GM21619 (cell line): ENCODE results near the gene RPP25.
A peak's percentile ranks its signal among the peaks of the same experiment; 100 is the strongest.
"Not testable (repeated sequence)": the region's sequence is repeated elsewhere in the genome, so short reads cannot be mapped to it uniquely, and the experiment has no call there.

Experiments
- ATAC-seq: cut with Tn5 transposase; IDR thresholded peaks from one replicate; pipeline ENCODE4 v1.9.1; 2021; ENCODE audit not compliant: unreplicated experiment

RPP25 gene

DNA sequence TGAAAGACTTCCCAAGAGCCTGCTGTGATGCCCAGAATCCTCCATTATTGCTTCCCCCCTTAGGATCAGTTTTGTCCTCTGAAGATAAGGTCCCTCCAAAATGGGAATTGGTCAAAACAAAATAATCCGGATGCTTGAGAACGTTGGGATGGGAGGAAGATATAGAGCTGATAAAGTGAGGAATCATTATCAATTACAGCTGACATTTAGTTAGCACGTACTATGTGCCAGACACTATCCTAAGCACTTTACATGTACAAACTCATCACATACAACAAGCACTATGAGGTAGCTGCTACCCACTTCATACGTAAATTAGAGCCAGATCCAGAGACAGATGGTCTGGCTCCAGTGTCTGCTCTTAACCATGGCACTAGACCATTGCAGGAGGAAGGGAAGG, 6.6 kb upstream of the RPP25 start:
- ATAC-seq, result no peak

DNA sequence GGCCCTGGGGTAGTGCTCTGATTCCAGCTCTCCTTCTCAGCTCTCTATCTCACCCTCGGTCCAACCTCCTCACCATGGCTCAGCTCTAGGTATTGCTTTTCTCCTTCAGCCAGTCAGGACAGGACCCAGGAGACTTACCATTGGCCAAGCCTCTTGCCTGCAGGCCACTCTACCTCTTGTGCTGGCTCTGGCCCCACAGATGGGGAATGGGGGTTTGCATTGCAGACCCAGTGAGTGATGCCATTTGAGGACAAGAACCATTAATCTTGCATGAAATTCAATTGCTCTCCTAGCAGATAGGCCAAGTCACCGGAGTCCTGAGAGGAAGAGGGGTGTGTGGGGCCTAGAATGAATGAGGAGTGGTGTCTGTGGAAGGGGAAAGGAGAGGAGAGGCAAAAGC, 6.1 kb upstream of the RPP25 start:
- ATAC-seq, result no peak

DNA sequence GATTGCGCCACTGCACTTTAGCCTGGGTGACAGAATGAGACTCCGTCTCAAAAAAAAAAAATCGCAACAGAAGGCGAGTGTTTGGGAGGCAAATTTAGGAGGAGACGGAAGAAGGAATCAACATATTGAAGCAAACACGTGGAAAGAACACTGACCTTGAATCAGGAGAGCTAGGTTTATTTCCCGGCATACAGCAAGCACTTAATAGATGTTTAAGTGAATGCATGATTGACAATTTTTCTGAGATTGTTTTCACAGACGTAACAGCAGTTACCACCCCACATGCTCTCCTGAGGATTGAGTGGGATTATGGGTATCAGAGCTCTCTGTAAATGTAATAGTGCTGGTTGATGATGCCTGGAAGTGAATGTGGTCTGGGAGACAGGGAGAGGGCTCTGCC, 5.6 kb upstream of the RPP25 start:
- ATAC-seq, result no peak

DNA sequence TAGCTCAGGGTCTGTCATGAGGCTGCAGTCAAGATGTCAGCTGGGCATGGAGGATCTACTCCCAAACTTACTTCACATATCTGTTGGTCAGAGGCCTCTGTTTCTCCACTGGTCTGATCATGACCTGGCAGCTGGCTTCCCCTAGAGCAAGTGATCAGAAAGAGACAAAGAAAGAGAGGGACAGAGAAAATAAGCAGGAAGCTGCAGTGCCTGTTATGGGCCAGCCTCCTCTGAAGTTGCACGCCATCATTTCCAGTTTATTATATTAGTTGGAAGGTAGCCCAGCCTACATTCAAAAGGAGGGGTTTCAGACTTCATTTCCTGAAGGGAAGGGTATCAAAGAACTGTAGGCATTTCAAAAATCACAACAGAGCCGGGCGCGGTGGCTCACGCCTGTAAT, 5.0 kb upstream of the RPP25 start:
- no peak for ATAC-seq

DNA sequence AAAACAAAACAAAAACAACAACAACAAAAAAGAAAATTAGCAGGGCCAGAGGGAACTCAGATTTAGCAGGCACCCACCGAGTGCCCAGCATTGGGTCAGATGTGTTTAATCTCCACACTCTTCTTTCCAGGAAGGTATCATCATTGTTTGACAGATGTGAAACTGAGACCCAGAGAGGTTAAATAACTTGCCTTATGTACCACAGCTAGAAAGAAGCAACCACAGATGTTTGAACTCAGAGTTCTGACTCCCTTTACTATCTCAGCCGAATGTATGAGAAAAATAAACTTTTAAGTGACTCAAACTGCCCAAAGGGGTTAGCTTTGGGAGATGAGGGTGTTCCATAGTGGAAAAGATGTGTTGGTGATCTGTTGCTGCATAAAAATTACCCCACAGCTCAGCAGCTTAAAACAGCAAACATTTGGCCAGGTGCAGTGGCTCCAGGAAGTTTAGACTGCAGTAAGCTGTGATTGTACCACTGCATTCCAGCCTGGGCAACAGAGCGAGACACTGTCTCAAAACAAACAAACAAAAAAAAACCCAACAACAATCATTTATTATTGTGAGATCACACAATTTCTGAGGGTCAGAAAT, 4.5 kb upstream of the RPP25 start:
- no peak for ATAC-seq

DNA sequence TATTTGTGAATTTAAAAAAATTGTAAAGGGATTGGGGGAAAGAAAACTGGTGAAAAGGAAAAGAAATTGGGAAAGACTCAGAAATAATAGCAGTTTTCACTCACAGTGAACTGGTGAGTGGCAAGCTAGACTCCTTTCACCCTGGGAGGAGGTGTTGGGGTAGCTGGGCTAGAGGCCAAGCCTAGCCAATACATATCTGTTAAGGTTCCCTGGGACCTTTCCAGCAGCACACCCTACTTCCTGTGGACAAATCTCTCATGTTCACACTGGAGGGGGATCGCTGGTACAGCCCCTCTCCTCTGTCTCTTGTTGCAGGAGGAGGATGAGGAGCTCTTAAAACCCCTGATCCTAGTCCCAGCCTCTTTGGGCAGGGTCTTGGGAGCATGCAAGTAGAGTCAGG, 3.7 kb upstream of the RPP25 start:
- no peak for ATAC-seq

DNA sequence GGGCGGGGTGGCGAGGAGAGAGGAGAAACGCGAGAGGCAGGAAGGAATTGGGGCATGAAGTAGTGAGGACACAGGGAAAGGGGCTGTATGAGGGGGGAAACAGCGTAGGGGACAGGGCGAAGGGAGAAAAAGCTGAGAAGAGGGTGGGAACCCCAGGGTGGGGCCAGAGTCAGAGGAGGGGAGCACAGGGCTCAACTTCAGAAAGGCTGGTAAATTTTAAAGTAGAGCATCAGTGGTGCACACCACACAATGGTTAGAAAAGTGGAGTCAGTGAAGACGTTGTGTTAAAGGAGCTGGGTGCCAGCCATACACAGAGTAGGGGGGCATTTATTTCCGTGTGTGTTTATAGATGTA, 3.0 kb upstream of the RPP25 start:
- no peak for ATAC-seq

DNA sequence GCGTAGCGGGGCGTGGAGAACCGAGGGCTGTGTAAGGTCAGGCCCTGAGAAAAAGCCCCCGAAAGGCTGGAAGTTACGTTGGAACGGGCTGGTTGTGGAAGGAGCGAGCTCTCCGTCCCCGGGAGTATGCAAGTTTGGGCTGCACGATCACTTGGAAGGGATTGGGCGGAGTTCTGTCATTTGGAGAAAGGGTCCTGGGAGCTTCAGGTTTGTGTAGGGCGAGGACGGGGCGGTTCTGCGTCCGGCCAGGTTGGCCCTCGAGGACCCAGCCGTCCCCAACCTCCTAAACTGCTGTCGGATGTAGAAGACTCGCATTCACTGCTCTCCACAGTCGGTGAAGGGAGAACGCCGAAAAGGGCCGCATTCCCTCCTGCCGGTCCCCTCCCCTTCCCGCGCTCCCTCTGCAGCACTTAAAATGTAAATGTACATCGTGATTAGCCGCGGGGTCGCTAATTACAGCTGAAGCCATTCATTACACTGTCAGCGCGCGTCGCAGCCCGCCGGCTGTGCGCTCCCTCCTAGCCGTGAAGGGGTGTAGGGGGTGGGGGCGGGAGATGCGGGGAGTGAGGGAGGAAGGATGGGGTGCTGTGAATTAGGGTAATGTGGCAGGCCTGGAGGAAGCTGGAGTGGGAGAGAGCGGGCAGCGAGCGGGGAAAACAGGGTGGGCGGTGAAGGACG, 2.5 kb upstream of the RPP25 start:
- no peak for ATAC-seq

DNA sequence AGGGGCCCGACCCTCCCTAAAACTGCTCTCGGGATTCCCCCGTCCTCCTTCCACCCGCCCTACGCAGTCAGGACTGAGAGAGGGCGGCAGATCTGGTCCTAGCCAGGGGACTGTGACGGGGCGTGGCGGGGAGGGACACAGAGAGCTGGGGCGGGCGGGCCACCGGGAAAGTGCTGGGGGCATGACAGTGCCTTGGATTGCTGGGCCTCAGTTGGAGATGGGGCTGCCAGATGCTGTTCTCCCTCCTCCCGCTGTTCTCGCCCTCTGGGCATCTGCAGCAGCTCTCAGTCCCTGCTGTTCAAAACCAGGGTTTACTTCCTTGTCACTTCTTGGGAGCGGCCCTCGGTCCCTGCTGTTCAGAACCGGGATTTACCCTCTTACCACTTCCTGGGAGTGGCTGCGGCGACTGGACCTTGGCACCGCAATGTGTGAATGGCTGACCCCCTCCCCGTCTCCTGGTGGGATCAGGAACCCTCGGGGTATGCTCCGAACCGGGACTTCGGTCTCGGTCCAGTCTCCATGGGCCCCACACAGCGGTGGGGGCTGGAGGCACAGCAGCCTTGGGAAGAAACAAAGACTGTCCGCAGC, 1.8 kb upstream of the RPP25 start:
- ATAC-seq, result no peak

DNA sequence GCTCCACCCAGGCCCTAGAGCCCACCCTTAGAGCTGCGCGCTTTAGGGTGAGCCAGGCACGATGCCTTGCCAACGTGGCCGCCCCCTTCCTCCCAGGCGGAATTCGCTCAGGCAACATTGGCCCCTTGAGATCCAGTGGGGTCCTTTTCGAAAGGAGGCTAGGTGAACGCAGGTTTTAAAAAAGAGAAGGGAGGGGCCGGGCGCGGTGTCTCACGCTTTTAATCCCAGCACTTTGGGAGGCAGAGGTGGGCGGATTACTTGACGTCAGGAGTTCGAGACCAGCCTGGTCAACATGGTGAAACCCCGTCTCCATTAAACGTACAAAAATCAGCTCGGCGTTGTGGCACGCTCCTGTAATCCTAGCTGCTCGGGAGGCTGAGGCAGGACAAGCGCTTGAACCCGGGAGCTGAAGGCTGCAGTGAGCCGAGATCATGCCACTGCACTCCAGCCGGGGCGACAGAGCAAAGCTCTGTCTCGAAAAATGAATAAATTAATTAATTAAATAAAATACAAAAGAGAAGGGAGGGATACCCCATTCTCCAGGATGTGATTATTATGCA, 984 bp upstream of the RPP25 start:
- ATAC-seq, result no peak

DNA sequence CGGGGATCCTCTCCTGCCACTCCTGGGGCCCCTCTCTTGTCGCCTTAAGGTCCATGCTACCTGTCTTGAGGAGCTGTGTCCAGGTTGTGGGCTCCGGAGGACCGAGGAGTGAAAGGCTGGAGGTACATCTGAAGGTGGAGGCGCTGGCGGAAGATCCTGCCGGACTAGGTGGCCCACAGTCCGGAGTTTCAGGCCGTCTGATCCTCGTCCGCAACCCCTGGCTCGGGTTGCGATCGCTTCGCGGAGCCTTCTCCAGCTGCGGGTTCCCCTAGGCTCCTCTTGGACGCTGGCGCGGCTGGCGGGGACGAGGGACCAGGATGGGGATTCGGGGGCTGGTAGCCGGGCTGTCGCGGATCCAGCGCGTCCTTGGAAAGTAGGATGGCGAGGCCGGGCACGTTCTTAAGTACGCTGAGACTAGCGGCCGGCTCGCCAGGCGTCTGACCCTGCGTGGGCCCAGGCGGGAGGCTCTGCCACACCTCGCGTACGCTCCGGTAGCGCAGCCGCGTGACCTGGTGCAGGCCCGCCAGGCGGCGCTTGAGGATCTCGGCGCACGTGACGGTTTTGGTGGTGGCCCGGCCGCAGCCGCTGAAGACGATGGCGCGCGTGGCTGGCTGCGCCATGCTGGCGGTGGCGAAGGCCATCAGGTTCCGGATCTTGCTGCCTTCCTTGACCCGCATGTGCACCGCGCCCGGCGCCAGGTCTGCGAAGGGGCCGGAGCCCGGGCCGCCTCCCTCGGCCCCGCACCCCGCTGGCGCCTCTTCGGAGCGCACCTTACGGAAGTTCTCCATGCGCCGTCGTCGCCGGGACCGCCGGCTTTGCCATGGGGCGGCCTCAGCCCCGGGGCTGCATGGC, 550 bp downstream of the RPP25 start:
- peak; percentile 31 for ATAC-seq

DNA sequence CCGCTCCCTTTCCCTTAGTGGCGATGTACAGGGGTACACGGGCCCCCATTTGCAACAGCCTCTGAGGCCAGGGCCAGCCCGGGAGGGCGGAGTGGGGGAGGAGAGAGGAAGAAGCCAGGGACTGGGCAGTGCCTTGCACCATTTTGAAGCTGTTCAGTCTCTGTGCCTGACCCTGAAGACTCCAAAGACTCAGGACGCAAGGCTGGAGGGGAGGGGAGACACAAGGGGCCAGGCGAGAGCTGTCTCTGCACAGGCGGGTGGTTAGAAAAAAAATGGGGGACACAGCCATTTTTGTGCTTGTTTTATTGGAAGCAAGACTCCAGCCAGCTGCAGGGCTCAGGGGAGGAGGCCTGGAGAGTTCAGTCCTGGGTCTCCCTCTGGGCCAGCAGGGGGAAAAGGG, 1.6 kb downstream of the RPP25 start:
- ATAC-seq, result no peak

DNA sequence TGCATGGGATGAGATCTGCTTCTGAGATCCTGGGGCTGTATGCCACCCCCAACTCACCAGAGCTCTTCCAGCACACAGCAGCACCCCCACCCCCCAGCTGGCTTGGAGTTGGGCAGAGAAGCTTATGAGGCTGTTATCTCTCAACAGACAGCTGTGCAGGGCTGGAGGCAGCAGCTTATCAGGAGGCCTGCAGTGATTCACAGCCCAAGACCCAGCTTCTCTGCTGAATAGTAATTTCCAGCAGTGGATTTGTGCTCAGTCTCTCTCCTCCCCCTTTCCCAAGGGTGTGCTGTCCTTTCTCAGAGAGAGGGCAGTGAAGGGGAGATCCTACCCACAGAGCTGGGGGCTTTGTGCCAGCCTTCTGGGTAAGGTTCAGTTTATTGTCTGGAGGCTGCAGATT, 2.1 kb downstream of the RPP25 start:
- ATAC-seq, result no peak

DNA sequence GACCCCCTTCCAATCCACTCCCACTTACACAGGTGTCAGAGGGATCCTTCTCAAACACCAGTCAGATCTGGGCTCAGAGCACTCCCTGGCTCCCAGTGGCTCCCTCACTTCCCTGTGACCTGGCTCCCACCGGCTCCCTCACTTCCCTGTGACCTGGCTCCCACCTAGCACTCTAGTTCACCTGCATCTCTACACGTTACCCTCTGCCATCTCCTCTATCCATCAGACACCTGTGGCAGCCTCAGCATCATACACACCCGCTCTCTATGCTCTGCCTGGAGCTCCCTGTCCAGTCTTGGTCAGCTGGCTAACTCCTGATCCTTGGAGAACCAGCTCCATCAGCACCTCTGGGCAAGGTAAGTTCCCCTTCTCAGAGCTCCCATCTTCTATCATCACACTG, 5.6 kb downstream of the RPP25 start:
- ATAC-seq, result no peak

DNA sequence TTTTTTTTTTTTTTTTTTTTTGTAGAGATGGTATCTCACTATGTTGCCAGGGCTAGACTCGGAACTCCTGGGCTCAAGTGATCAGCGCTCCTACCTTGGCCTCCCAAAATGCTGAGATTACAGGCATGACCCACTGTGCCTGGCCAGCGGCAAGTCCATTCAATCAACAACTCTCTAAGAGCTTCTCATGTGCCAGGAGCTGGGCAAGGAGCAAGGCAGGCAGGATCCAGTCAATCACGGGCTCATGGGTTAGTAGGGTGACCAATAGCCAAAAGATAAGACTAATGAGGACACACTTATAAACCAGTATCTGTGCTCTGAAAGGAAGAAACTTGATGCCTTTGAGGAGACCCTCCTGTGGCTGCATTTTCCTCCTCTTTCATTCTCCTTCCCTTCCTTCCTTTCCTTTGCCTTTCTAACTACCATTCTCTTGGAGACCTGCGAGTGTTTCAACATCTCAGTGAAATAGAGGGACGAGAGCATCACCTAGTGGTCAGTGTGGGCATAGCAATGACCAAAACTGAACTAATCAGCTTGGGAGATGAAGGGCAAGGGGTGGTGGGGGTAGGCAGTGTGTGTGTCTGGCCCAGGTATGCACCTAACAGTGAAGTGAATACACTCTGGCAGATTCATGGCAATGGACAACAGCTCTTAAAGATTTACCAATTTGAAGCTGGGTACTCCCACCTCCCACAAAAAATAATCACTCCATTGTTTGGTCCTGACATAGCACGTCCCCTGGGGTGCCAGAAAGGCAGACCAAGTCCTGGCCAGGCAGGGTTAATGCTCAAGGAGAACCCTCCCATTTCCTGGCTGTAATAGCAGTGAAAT, 6.3 kb downstream of the RPP25 start:
- ATAC-seq, result no peak

DNA sequence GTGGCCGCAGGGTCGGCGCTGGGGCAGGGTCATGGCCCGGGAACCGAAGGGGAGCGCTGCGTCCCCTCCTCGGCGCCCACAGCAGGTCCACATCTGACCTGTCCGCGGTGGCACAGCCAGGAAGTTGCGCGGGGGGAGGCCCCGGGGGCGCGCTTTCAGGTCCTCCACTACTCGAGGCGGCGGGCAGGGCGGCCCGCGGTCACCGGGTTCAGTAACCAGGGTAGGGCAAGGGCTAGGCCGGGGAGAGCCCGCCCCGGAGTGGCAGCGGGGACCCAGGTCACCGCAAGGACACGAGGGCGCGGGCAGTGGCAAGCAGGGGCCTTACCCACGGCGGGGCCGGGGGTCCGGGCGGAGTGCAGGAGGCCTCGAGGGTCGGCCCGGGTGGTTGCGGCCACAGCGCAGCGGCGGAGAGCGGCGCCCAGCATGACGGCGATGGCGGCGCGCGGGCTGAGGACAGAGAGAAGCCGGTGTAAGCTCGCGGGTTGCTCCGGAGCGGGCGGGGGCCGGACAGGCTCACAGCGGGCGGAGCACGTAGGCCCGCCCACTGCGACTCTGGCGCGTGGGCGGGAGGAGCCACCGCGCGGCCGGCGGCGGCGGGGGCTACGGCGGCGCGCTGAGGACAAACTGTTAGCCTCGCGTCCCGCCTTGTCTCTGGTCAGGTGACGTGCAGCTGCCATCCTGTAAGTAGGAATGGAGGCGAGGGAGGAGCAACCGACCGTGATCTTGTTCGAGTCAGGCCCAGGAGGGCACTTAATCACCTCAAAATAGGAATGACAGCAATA, 18.8 kb downstream of the RPP25 start, which contains the start of gene COX5A:
Gene COX5A, minus strand, starts transcription at position 484 of the 782 bp plus-strand sequence. Its CDS starts 59 bp downstream, at position 425.
- ATAC-seq, result peak; percentile 83

DNA sequence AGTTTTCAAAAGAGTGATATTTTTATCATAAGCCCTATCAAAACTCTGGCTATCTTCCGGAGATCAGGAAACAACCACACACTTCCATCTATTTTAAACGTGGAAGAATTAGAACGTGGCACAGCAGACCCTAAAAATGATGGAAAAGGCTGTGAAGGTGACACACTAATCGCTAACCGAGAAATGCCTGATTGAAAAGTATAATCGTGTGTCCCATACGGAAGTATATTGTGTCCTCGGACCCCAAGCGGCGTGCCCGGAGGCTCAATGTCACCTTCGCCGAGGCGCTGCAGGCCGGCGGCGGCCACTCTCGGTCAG, 19.3 kb downstream of the RPP25 start:
- ATAC-seq, result no peak

DNA sequence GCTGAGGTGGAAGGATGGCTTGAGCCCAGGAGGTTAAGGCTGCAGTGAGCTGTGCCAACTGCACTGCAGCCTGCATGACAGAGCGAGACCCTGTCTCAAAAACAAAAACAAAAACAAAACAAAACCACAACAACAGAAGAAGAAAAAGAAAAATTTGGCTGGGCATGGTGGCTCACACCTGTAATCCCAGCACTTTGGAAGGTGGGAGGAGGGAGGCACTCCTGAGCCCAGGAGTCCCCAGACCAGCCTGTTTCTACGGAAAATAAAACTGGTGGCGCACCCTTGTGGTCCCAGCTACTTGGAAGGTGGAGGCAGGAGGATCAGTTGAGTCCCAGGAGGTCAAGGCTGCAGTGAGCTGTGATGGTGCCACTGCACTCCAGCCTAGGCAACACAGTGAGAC, 21.4 kb downstream of the RPP25 start:
- ATAC-seq, result not testable (repeated sequence)

DNA sequence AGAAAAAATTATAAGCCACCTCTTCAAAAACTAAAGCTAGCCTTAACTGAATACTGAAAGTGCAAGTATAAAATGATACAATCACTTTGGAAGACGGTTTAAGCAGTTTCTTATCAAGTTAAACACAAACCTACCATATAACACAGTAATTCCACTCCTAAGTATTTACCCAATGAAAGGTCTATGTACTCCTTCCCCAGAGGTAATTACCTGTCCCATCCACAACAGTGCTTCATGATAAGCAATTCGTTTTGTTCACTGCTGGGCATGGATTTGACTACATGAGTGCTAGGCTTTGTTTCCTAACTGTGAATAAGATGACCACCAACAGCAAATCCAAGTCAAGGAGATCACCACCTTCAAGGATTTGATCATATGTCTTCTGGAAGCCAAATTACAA, 23.0 kb downstream of the RPP25 start:
- ATAC-seq, result no peak

DNA sequence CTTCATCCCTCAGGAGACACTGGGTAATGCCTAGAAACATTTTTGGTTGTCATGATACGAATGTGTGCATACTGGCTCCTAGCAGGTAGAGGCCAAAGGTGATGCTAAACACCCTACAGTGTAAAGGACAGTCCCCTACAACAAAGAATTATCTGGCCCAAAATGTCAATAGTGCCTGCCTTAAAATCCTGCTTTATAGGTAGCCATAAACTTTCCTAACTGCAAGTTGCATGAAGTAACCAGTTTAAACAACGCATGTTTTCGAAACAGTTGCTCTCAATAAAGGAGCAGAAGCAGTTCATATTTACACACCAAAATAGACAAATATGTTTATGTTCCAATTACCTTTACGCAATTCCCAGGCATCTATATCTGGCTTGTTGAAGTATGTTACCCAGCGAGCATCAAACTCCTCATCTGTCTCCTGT, 27.8 kb downstream of the RPP25 start:
- ATAC-seq, result no peak
